LNCAP (cell line): ENCODE data around the gene GCH1.
A peak's percentile ranks its signal among the peaks of the same experiment; 100 is the strongest.

Experiments used
- CTCF ChIP-seq: fragments of 450-650 bp; IDR thresholded peaks from 2 replicates; pipeline ENCODE4 v1.5.1; 2017; ENCODE audit warnings: mild to moderate bottlenecking

Gene GCH1

GRCh38 chr14:54812617-54813016, 90.0 kb downstream of the GCH1 start:
- TF ChIP-seq CTCF, result no peak

GRCh38 chr14:54809767-54810166, 92.9 kb downstream of the GCH1 start:
- TF ChIP-seq CTCF, result no peak

GRCh38 chr14:54808326-54809161, 94.1 kb downstream of the GCH1 start:
- no peak for TF ChIP-seq CTCF

- TF ChIP-seq CTCF, result no peak
These were observed 94.7 kb downstream of the GCH1 start for GRCh38 chr14:54807881-54808280.

- no peak for TF ChIP-seq CTCF
These were observed 95.2 kb downstream of the GCH1 start for GRCh38 chr14:54807428-54807827.

GRCh38 chr14:54806616-54807015, 96.0 kb downstream of the GCH1 start:
- no peak for TF ChIP-seq CTCF

GRCh38 chr14:54805445-54806322, 96.9 kb downstream of the GCH1 start:
- peak; percentile 97 for TF ChIP-seq CTCF
